Parietal lobe (tissue), 2 donors: ENCODE data around the gene PEX26. TPM values are rescaled to one million over a fixed set of nuclear protein-coding genes. Genes with fewer than 3 reads are reported as not detected.

Experiments
- small RNA-seq: library from RNA; depleted of rRNA; stranded (forward); fragments of <200 nt; gene quantifications from one replicate; pipeline ENCODE3, GENCODE V24; 2014; ENCODE audit warnings: low replicate concordance
- total RNA-seq: library from RNA; depleted of rRNA; stranded (reverse); fragments of >200 nt; gene quantifications from one replicate; pipeline ENCODE4 v1.2.3, GENCODE V29; 2014

PEX26 gene
- total RNA-seq = 19.1 TPM

DNA sequence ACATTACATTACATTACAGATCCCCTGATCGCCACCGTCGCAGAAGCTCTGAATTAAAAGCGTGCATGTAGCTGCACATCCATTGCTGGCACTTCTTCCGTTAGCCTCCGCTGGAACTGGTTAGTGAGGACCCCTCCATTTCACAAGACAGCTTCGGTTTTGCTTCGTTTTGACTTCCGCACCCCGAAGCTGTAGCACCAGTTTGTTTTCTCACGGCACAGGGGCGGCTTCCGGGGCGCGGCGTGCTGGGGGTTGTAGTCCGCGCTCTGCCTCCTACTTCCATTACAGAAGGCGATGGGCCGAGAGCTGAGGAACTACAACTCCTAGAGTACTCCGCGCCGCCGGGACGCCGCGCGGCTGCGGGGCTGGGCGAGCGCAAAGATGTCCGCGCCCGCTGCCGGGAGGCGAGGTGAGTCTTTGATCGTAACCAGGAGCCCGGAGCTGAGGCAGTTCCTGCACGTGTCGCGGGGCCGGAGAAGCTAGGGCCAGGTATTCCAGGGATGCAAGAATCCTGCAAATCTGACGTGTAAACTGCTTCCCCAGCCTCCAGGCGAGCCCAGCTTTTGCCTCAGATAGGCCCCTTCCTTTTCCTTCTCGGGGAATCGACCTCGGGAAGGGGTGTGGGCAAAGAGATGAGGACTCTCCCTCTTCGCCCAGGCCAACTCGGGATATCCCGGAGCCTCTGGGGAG, at the start of gene PEX26:
TSS of gene PEX26 (plus strand) at position 352 of the 690 bp plus-strand sequence. CDS start 387 bp downstream, outside the sequence.

DNA sequence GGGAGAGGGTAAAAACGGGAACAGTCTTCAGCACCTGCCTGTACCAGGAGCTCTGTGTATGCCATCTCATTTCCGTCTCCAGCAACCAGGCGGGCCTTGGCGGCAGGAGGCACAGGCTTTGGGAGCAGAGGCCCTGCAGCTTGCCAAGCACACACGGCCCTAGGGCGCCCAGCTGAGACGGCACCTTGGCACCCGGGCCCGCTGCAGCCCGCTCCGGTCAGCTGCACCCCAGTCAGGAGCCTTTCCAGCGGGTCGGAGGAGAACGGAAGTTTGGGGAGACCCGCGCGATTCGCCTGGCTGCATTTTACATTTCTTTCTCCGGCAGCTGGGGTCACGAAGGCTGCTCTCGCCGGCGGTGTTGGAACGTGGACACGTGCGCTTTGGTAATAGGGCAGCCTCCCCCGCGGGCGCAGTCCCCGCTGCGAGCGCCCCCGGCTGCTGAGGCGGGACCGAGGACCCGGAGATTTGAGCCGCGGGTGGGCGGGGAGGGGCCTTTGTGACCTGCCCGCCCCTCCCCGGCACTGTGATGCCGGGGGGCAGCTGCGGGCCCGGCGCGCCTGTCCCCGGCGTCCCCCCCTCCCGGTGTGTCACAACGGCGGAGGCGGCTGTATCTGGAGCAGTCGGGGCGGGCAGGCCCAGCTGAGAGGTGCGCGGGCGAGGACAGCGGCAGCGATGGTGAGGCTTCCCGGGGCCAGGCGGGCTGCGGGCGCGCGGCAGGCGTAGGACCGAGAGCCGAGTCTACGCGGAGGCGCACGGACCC, 32.6 kb downstream of the PEX26 start, which contains the start of gene TUBA8:
TSS of gene TUBA8 (plus strand) at position 616 of the 760 bp plus-strand sequence. CDS start at position 673, 57 bp downstream.

Small RNA genes within 50 kb of the gene (small RNA-seq; reads per million reads assigned to genes)
- gene AC016027.5 = not detected

Other genes starting within 250 kb of the PEX26 start
- gene MICAL3, start 53.4 kb upstream of the PEX26 start, total RNA-seq = 117 TPM
- 4.1 TPM for gene TUBA8, start 32.8 kb downstream of the PEX26 start, total RNA-seq
- 1.9 TPM for gene USP18, start 72.2 kb downstream of the PEX26 start, total RNA-seq